Measurements from ENCODE around the gene CALCOCO1.

CALCOCO1 gene

GRCh38 chr12:53727310-53728041, at the start of gene CALCOCO1:
Gene CALCOCO1, minus strand, starts transcription at chr12:53727452. Its CDS starts 2,210 bp downstream, at chr12:53725242.
- Histone ChIP-seq H3K27ac (ENCODE audit: low read length) (peak within 1 kb of the TSS; percentile 22; the same call in 1 of the 2 replicates), H3K9me3 (ENCODE audit: insufficient read depth, low read length) (no peaks in the 10 kb centered on the region), H3K4me1 (ENCODE audit: low read length) (peaks cover 13% of the 10 kb centered on the region), H3K4me3 (ENCODE audit: low read length) (peak within 1 kb of the TSS; percentile 85), H3K27me3 (ENCODE audit: low read depth, low read length) (no peaks in the 10 kb centered on the region), H4K20me1 (ENCODE audit: insufficient read depth, low read length) (no peaks in the 10 kb centered on the region), H3K79me2 (ENCODE audit: low read length) (no peaks in the 10 kb centered on the region), H3K9ac (ENCODE audit: low read length) (peak within 1 kb of the TSS; percentile 66), H3K4me2 (ENCODE audit: low read length) (peak within 1 kb of the TSS; percentile 95), H3K36me3 (replicated peaks; ENCODE audit: low read depth, low read length) (no peaks in the 10 kb centered on the region), H2AFZ (ENCODE audit: low read depth, low read length) (peak within 1 kb of the TSS; percentile 86)
- TF ChIP-seq CTCF (IDR thresholded peaks at IDR 0.05; ENCODE audit: low read depth, low read length), result no peak
- no peak for TF ChIP-seq EZH2phosphoT487 (IDR thresholded peaks at IDR 0.05; ENCODE audit: low read depth)

GRCh38 chr12:53776872-53777271, 49.6 kb upstream of the CALCOCO1 start:
- Histone ChIP-seq H2AFZ (ENCODE audit: low read depth, low read length) (no peak overlapping the region), H3K27ac (ENCODE audit: low read length) (no peak overlapping the region), H3K36me3 (replicated peaks; ENCODE audit: low read depth, low read length) (no peaks in the 10 kb centered on the region), H3K4me1 (ENCODE audit: low read length) (peaks cover 23% of the 10 kb centered on the region), H3K79me2 (ENCODE audit: low read length) (no peaks in the 10 kb centered on the region), H3K4me2 (ENCODE audit: low read length) (peak overlapping the region; percentile 47), H4K20me1 (ENCODE audit: insufficient read depth, low read length) (no peaks in the 10 kb centered on the region), H3K9me3 (ENCODE audit: insufficient read depth, low read length) (no peaks in the 10 kb centered on the region), H3K9ac (ENCODE audit: low read length) (no peak overlapping the region), H3K4me3 (ENCODE audit: low read length) (no peak overlapping the region), H3K27me3 (ENCODE audit: low read depth, low read length) (peaks cover 19% of the 10 kb centered on the region)
- TF ChIP-seq CTCF (IDR thresholded peaks at IDR 0.05; ENCODE audit: low read depth, low read length) (no peak), EZH2phosphoT487 (IDR thresholded peaks at IDR 0.05; ENCODE audit: low read depth) (no peak)

- Histone ChIP-seq H3K36me3 (replicated peaks; ENCODE audit: low read depth, low read length) (no peaks in the 10 kb centered on the region), H3K4me3 (ENCODE audit: low read length) (no peak overlapping the region), H2AFZ (ENCODE audit: low read depth, low read length) (no peak overlapping the region), H3K4me2 (ENCODE audit: low read length) (no peak overlapping the region), H3K27ac (ENCODE audit: low read length) (no peak overlapping the region), H3K4me1 (ENCODE audit: low read length) (peaks cover 22% of the 10 kb centered on the region), H3K79me2 (ENCODE audit: low read length) (no peaks in the 10 kb centered on the region), H3K27me3 (ENCODE audit: low read depth, low read length) (peaks cover 13% of the 10 kb centered on the region), H4K20me1 (ENCODE audit: insufficient read depth, low read length) (no peaks in the 10 kb centered on the region), H3K9ac (ENCODE audit: low read length) (no peak overlapping the region), H3K9me3 (ENCODE audit: insufficient read depth, low read length) (no peaks in the 10 kb centered on the region)
- TF ChIP-seq EZH2phosphoT487 (IDR thresholded peaks at IDR 0.05; ENCODE audit: low read depth), result no peak
- no peak for TF ChIP-seq CTCF (IDR thresholded peaks at IDR 0.05; ENCODE audit: low read depth, low read length)
Measured at GRCh38 chr12:53775478-53776145, 48.4 kb upstream of the CALCOCO1 start.

- no peak overlapping the region for H3K27ac ChIP-seq (ENCODE audit: low read length)
- H3K4me3 ChIP-seq (ENCODE audit: low read length), result no peak overlapping the region
- TF ChIP-seq EZH2phosphoT487 (IDR thresholded peaks at IDR 0.05; ENCODE audit: low read depth) (no peak), CTCF (IDR thresholded peaks at IDR 0.05; ENCODE audit: low read depth, low read length) (no peak)
Measured at GRCh38 chr12:53770281-53770680, 43.0 kb upstream of the CALCOCO1 start.

More at GRCh38 chr12:53770281-53770680, 43.0 kb upstream of the CALCOCO1 start:
- no peaks in the 10 kb centered on the region for H3K79me2 ChIP-seq (ENCODE audit: low read length)
- H3K9ac ChIP-seq (ENCODE audit: low read length), result no peak overlapping the region
- peaks cover 54% of the 10 kb centered on the region for H3K27me3 ChIP-seq (ENCODE audit: low read depth, low read length)
- H4K20me1 ChIP-seq (ENCODE audit: insufficient read depth, low read length), result no peaks in the 10 kb centered on the region
- H3K9me3 ChIP-seq (ENCODE audit: insufficient read depth, low read length), result no peaks in the 10 kb centered on the region
- no peaks in the 10 kb centered on the region for H3K36me3 ChIP-seq (replicated peaks; ENCODE audit: low read depth, low read length)
- no peak overlapping the region for H2AFZ ChIP-seq (ENCODE audit: low read depth, low read length)
- H3K4me2 ChIP-seq (ENCODE audit: low read length), result no peak overlapping the region
- peaks cover 10% of the 10 kb centered on the region for H3K4me1 ChIP-seq (ENCODE audit: low read length)

All from OCI-LY3 (cell line).